C4-2B (cell line): ENCODE data around the gene ACP1.

Experiments used
- H3K27ac ChIP-seq: fragments of 450-650 bp; 2 replicates; pipeline ENCODE4 v1.5.1; 2017
- ZFX ChIP-seq: fragments of 450-650 bp; IDR thresholded peaks from 2 replicates; pipeline ENCODE4 v1.6.1; 2017
- TF ChIP-seq, protein P1 (sequence below): fragments of 450-650 bp; conservative IDR thresholded peaks from 2 replicates; pipeline ENCODE4 v1.5.1; 2017; ENCODE audit warnings: mild to moderate bottlenecking

The ACP1 gene

DNA sequence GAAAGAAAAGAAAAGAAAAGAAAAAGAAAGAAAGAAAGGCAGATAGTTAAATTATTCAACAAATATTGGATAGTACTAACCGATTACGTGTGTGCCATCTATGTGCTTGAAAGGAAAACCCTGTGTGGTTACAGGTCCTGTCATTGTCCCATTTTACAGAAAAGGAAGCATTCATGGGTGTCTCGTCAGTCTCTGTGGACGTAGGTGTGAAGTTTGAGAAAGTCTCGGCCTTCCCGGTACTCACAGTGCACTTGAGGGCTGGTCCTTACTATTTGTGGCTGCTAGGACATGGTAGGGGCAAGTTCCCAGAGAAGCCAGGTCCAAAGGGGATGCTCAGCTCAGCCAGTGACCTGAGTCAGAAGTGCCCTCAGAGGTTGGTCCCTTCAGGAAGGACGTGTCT, 20.2 kb upstream of the ACP1 start:
- TF ChIP-seq, protein P1, sequence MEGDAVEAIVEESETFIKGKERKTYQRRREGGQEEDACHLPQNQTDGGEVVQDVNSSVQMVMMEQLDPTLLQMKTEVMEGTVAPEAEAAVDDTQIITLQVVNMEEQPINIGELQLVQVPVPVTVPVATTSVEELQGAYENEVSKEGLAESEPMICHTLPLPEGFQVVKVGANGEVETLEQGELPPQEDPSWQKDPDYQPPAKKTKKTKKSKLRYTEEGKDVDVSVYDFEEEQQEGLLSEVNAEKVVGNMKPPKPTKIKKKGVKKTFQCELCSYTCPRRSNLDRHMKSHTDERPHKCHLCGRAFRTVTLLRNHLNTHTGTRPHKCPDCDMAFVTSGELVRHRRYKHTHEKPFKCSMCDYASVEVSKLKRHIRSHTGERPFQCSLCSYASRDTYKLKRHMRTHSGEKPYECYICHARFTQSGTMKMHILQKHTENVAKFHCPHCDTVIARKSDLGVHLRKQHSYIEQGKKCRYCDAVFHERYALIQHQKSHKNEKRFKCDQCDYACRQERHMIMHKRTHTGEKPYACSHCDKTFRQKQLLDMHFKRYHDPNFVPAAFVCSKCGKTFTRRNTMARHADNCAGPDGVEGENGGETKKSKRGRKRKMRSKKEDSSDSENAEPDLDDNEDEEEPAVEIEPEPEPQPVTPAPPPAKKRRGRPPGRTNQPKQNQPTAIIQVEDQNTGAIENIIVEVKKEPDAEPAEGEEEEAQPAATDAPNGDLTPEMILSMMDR = no peak
- no peak for TF ChIP-seq ZFX
- no peak overlapping the region for H3K27ac ChIP-seq

DNA sequence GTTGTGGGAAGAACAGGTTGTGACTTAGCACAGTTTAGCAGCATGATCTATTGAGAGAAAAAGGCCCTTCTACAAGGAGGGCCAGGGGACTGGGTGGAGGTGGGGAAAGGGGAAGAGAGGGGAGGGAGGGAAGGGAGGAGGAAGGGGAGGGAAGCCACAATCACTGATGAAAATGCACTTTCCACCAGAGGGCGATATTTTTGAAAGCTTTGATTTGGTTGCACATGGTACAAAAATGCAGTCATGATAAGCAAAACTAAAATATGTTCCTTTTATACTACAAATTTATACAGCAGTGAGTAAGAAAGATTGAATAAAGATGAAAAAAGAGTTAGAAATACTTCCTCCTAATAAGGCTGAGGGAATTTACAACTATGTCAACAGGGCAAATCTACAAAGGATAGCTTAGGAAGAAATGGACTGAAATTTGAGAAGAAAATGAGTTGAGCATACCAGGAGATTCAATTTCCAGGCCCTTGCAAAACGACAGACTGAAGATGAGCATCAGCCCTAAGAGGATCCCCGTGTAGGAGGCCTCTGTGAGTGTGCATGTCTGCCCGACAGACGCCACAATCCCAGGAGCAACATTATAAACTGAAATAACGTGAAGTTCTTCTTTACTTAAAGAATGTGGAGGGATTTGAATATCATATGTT, 18.1 kb upstream of the ACP1 start:
- no peak overlapping the region for H3K27ac ChIP-seq
- TF ChIP-seq, protein P1 = peak; percentile 74
- no peak for TF ChIP-seq ZFX

DNA sequence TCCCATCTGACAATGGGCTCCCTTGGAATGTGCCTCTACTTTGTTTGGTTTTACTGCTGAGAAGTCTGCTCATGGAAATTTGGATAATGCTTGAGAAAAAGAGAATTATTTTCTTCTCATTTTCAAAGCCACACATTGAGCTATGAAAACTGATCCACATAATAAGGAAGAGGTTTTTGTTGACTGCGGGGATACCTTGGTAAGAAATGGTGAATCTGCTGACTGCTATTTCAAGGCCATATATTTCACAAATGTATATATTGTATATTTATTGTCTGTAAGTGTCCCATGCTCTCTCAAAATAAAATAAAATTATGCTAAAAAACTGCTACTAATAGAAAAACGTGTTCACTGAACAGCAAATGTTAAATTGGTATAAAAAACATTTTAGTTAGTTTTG, 16.0 kb upstream of the ACP1 start:
- TF ChIP-seq, protein P1 = no peak
- no peak for TF ChIP-seq ZFX
- H3K27ac ChIP-seq = no peak overlapping the region

DNA sequence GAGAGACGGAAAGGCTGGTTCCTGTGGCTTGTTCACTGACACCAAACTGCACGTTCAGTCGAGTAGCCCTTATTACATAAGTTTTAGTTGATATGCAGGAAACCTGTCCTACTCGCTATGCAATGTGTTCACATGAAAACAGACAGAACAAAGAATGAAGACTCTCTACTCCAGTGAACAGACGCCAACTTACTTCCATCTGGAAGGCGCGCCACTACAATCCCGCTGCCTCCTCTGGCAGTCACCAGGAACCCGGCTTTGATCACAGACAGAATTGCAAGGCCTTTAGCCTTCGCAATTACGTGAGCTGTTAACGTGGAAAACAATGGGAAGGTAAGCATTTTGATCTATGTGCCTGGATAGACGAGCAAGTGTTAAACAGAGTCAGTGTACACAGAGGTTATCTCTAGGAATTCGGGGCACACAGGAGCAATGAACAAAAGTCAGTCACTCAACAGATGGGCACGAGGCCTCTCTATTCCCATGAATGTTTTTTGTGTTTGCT, 15.2 kb upstream of the ACP1 start:
- TF ChIP-seq ZFX = no peak
- TF ChIP-seq, protein P1 = no peak
- no peak overlapping the region for H3K27ac ChIP-seq

DNA sequence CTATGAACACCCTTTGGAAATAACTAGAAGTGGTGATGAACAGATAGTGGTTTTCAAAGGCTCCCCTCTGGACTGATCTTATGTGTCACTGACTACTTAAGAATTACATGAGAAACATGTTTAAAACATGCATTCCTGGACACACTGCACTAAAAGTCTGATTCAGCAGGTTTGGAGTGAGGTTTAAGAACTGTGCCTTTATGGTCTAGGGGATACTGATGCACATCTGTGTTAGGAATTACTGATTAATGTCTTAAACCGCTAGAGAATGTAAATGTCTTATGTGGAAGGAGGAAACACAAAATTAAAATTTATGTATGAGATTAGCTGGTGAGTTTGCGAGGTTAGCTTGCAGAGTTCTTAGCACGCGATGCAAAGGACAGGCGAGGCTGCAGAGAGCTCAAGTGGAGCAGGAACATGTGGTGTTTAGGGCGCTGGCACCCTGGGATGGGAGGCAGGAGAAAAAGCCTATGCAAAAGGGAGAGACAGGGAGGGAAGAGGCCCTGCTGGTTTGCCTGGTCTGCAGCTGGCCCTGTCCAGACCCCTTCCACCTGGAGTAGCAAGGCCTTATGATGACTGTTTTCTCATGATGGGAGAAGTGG, 12.6 kb upstream of the ACP1 start:
- no peak overlapping the region for H3K27ac ChIP-seq
- no peak for TF ChIP-seq ZFX
- TF ChIP-seq, protein P1 = no peak

DNA sequence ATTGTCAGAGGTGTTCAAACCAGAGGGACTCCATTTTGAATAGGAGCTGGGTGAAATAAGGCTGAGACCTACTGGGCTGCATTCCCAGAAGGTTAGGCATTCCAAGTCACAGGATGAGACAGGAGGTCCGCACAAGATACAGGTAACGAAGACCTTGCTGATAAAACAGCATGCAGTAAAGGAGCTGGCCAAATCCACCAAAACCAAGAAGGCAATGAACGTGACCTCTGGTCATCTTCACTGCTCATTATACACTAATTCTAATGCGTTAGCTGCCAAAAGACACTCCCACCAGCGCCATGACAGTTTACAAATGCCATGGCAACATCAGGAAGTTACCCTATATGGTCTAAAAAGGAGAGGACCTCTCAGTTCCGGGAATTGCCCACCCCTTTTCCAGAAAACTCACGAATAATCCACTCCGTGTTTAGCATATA, 11.5 kb upstream of the ACP1 start:
- no peak overlapping the region for H3K27ac ChIP-seq
- TF ChIP-seq, protein P1 = no peak
- no peak for TF ChIP-seq ZFX

DNA sequence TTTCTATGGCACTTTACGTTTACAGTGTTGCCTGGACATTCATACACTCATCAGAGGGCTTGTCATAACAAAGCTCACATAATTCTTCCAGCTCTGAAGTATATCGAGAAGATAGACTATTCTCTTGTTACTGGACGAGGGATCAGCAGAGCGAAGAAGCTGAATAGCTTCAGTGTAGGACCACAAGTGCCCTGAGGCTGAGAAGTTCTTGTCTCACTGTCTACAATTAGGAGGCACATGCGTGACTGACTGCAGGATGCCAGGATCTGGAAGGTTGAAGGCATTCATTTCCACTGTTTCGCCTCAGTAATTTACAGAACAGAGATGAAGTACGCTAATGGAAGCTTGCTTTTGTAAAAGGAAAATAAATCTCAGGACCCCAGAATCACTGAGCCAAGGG, 10.5 kb upstream of the ACP1 start:
- no peak for TF ChIP-seq ZFX
- TF ChIP-seq, protein P1 = no peak
- no peak overlapping the region for H3K27ac ChIP-seq
